ENCODE data around the gene EVI5L.
"Not testable (repeated sequence)": the region's sequence is repeated elsewhere in the genome, so short reads cannot be mapped to it uniquely, and the experiment has no call there.

The EVI5L gene

GRCh38 chr19:7855426-7856108, 25.5 kb downstream of the EVI5L start:
- intact Hi-C loops (cut with DNase I) = no loop called here
- DNase-seq = no peak

- peak in 2 of 42 donors; percentile 17 to 28 for DNase-seq
- intact Hi-C loops (cut with DNase I) = no loop called here
These were observed 26.1 kb downstream of the EVI5L start for GRCh38 chr19:7856109-7856591.

GRCh38 chr19:7856679-7857663, 27.0 kb downstream of the EVI5L start:
- intact Hi-C loops (cut with DNase I) = no loop called here
- peak in 1 of 42 donors; percentile 18 for DNase-seq

GRCh38 chr19:7857727-7858108, 27.7 kb downstream of the EVI5L start:
- no peak for DNase-seq
- intact Hi-C loops (cut with DNase I) = no loop called here

DNA sequence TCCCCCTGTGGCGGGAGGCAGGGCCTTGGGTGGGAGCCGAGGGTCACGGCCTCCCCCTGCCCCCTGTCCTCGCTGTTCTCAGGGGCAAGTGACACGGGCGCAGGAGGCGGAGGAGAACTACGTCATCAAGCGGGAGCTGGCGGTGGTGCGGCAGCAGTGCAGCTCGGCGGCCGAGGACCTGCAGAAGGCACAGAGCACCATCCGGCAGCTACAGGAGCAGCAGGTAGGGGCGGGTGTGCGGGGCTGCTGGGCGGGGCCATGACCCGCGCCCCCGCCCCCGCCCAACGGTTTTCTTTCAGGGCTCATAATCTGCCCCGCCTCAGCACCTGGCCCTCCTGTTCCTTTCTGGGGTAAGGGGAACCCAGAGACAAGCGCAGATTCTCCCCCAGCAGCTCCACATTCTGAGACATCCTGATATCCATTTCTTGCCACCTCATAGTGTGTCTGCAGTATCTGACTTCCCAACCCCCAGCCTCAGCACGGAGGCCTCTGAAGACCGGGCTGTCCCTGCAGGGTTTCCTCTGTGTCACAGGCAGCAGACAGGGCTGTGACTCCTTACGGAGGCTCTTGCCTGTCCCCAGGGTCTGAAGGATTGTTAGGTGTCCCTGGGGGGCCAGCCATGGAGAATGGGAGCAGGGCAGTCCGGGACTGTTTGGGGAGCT, 28.2 kb downstream of the EVI5L start:
- peak in 17 of 42 donors; percentile 29 to 83 (median 64) for DNase-seq
- intact Hi-C loops (cut with DNase I) = no loop called here

DNA sequence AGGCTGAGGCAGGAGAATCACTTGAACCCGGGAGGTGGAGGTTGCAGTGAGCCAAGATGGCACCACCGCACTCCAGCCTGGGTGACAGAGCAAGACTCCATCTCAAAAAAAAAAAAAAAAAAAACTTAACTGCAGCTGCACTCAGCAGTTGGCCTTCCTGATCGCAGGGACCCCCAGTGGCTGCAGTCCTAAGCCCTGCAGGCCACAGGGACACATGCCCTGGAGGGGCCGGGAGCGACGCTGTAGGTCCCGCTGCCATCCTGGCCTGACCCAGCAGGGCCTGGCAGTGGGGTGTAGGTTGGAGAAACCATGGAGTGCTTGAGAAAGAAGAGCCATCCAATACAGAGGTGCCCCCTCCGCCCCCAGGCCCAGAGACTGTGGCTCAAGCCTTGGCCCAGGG, 29.1 kb downstream of the EVI5L start:
- intact Hi-C loops (cut with DNase I); DNase-seq: not testable (repeated sequence)

- intact Hi-C loops (cut with DNase I) = loop anchor here (5.0 kb wide), 1 partner anchor 42 kb away; the partner anchor contains the start of gene MAP2K7
These were observed 30.1 kb downstream of the EVI5L start for GRCh38 chr19:7859831-7860713.

GRCh38 chr19:7860714-7861618, 30.9 kb downstream of the EVI5L start:
- DNase-seq = peak in 24 of 42 donors; percentile 30 to 77 (median 58)
- intact Hi-C loops (cut with DNase I) = loop anchor here (5.0 kb wide), 1 partner anchor 41 kb away; the partner anchor contains the start of gene MAP2K7

More at GRCh38 chr19:7859831-7860713, 30.1 kb downstream of the EVI5L start:
- DNase-seq = peak in 1 of 42 donors; percentile 15

GRCh38 chr19:7861619-7862412, 31.8 kb downstream of the EVI5L start:
- DNase-seq = peak in 1 of 42 donors; percentile 17
- intact Hi-C loops (cut with DNase I) = loop anchor here (5.0 kb wide), 1 partner anchor 40 kb away; the partner anchor contains the start of gene MAP2K7

DNA sequence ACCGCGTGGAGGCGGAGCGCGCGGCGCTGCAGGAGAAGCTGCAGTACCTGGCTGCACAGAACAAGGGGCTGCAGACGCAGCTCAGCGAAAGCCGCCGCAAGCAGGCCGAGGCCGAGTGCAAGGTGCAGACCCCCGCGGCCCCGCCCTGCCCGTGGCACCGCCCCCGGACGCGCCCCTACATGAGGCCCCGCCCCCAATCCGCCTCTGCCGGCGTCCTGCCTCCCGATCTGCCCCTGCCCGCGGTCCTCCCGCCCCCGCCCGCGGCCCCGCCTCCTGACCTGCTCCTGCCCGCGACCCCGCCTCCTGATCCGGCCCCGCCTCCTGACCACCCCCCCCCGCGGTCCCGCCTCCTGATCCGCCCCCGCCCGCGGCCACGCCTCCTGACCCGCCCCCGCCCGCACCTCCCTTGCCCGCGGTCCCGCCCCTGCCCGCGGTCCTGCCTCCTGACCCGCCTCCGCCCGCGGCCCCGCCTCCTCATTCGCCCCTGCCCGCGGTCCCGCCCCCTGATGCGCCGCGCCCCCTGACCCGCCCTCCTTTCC, 32.5 kb downstream of the EVI5L start:
- intact Hi-C loops (cut with DNase I) = loop anchor here (5.0 kb wide), 1 partner anchor 40 kb away; the partner anchor contains the start of gene MAP2K7
- peak in 24 of 42 donors; percentile 39 to 76 (median 58) for DNase-seq

- intact Hi-C loops (cut with DNase I) = loop anchor here (5.0 kb wide), 1 partner anchor 39 kb away; the partner anchor contains the start of gene MAP2K7
- DNase-seq = peak in 1 of 42 donors; percentile 17
These were observed 33.3 kb downstream of the EVI5L start for GRCh38 chr19:7863157-7863970.

GRCh38 chr19:7863971-7864689, 34.1 kb downstream of the EVI5L start:
- peak in 1 of 42 donors; percentile 17 for DNase-seq
- intact Hi-C loops (cut with DNase I) = loop anchor here (5.0 kb wide), 1 partner anchor 38 kb away; the partner anchor contains the start of gene MAP2K7

DNA sequence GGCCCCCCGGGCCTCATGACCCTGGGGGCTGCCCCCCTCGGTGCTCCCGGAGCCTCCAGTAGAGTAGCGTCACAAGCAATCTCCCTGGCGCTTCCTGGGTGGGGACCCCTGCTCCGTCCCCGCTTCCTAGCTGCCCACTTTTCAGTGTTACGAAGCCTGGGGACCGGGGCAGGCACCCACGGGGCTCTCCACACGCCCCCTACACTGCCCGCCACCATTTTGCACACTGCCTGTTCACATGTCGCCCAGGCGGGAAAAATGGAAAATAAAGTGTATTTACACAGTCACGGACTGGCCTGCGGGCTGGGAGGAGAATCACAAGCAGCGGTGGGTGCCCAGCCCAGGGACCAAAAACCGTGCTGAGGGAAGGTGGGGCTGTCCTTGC, 34.7 kb downstream of the EVI5L start:
- intact Hi-C loops (cut with DNase I) = loop anchor here (5.0 kb wide), 1 partner anchor 38 kb away; the partner anchor contains the start of gene MAP2K7

More for the DNA sequence above, 34.7 kb downstream of the EVI5L start:
- DNase-seq = peak in 1 of 42 donors; percentile 15

All from head of caudate nucleus (tissue), 42 donors.